Neural cell (in vitro differentiated cells): ENCODE results near the gene RSF1. TPM values are rescaled to one million over a fixed set of nuclear protein-coding genes. Genes with fewer than 3 reads are reported as not detected.

Experiments used
- H2AFZ ChIP-seq: fragments of 200-600, 300-800 bp; sonication (generic), shearing (Covaris generic); 2 replicates; pipeline ENCODE4 v1.6.0; 2014; ENCODE audit warnings: low read depth, mild to moderate bottlenecking, antibody characterized with exemption, low read length, moderate library complexity
- H3F3A ChIP-seq: fragments of 200-600 bp; shearing (Covaris generic); 2 replicates; pipeline ENCODE4 v1.6.1; 2016; ENCODE audit warnings: mild to moderate bottlenecking, moderate library complexity, mixed read lengths, antibody characterized with exemption, low read length; ENCODE audit not compliant: insufficient read depth, poor library complexity, severe bottlenecking
- H3K27ac ChIP-seq: fragments of 200-600, 300-800 bp; sonication (generic), shearing (Covaris generic); 2 replicates; pipeline ENCODE4 v1.5.1; 2014; ENCODE audit warnings: mild to moderate bottlenecking, low read length, moderate library complexity
- H3K27me3 ChIP-seq: fragments of 300-800, 200-600 bp; sonication (generic), shearing (Covaris generic); 2 replicates; pipeline ENCODE4 v1.6.0; 2014; ENCODE audit warnings: mild to moderate bottlenecking, low read depth, low read length, moderate library complexity; ENCODE audit not compliant: insufficient read depth
- H3K36me3 ChIP-seq: fragments of 300-800, 200-600 bp; sonication (generic), shearing (Covaris generic); 2 replicates; pipeline ENCODE4 v1.5.1; 2014; ENCODE audit warnings: mild to moderate bottlenecking, antibody characterized with exemption, low read length, moderate library complexity; ENCODE audit not compliant: insufficient read depth
- H3K4me2 ChIP-seq: fragments of 300-800, 200-600 bp; sonication (generic), shearing (Covaris generic); 2 replicates; pipeline ENCODE4 v1.6.0; 2014; ENCODE audit warnings: mild to moderate bottlenecking, low read length
- H3K4me3 ChIP-seq: fragments of 300-800, 200-600 bp; sonication (generic), shearing (Covaris generic); 2 replicates; pipeline ENCODE4 v1.5.1; 2014; ENCODE audit warnings: mild to moderate bottlenecking, low read length, moderate library complexity
- H3K79me2 ChIP-seq: fragments of 200-600 bp; shearing (Covaris generic); replicated peaks from 2 replicates; pipeline ENCODE4 v1.6.0; 2014; ENCODE audit warnings: mild to moderate bottlenecking, low read length, moderate library complexity; ENCODE audit not compliant: insufficient read depth
- H3K9ac ChIP-seq: fragments of 300-800, 200-600 bp; sonication (generic), shearing (Covaris generic); 2 replicates; pipeline ENCODE4 v1.6.1; 2016; ENCODE audit warnings: mild to moderate bottlenecking, low read length, mixed read lengths
- H3K9me2 ChIP-seq: fragments of 200-600 bp; shearing (Covaris generic); 2 replicates; pipeline ENCODE4 v1.6.1; 2016; ENCODE audit warnings: mild to moderate bottlenecking, low read length, mixed read lengths; ENCODE audit not compliant: insufficient read depth
- H3K9me3 ChIP-seq: fragments of 200-600, 300-800 bp; sonication (generic), shearing (Covaris generic); 2 replicates; pipeline ENCODE4 v1.6.1; 2016; ENCODE audit warnings: mild to moderate bottlenecking, mixed run types, low read length, moderate library complexity, mixed read lengths
- H4K20me1 ChIP-seq: fragments of 200-600 bp; shearing (Covaris generic); 2 replicates; pipeline ENCODE4 v1.6.1; 2016; ENCODE audit warnings: mild to moderate bottlenecking, mixed run types; ENCODE audit not compliant: insufficient read depth
- CTCF ChIP-seq: fragments of 450-650 bp; IDR thresholded peaks from 2 replicates; pipeline ENCODE4 v1.5.1; 2014; ENCODE audit warnings: antibody characterized with exemption, mild to moderate bottlenecking, moderate library complexity; ENCODE audit not compliant: poor library complexity, severe bottlenecking
- EP300 ChIP-seq: fragments of 450-650 bp; conservative IDR thresholded peaks from 2 replicates; pipeline ENCODE4 v1.6.1; 2014; ENCODE audit warnings: antibody characterized with exemption, mild to moderate bottlenecking, moderate library complexity; ENCODE audit not compliant: poor library complexity, severe bottlenecking
- EZH2 ChIP-seq: fragments of 200-600, 300-800 bp; shearing (Covaris generic), sonication (generic); IDR thresholded peaks from 2 replicates; pipeline ENCODE4 v1.6.1; 2014; ENCODE audit warnings: antibody characterized with exemption, low read length, borderline replicate concordance, mild to moderate bottlenecking; ENCODE audit not compliant: insufficient read depth, poor library complexity, severe bottlenecking
- MXI1 ChIP-seq: fragments of 450-650 bp; conservative IDR thresholded peaks from 2 replicates; pipeline ENCODE4 v1.6.1; 2014; ENCODE audit warnings: antibody characterized with exemption, mild to moderate bottlenecking; ENCODE audit not compliant: poor library complexity, severe bottlenecking
- POLR2AphosphoS5 ChIP-seq: IDR thresholded peaks from 2 replicates; pipeline ENCODE4 v1.6.1; 2012
- RAD21 ChIP-seq: fragments of 450-650 bp; conservative IDR thresholded peaks from 2 replicates; pipeline ENCODE4 v1.6.1; 2014; ENCODE audit warnings: antibody characterized with exemption, mild to moderate bottlenecking, moderate library complexity
- REST ChIP-seq: IDR thresholded peaks from 2 replicates; pipeline ENCODE4 v1.6.1; 2012; ENCODE audit warnings: borderline replicate concordance
- SMC3 ChIP-seq: fragments of 450-650 bp; conservative IDR thresholded peaks from 2 replicates; pipeline ENCODE4 v1.6.1; 2014; ENCODE audit warnings: antibody characterized with exemption, mild to moderate bottlenecking, moderate library complexity; ENCODE audit not compliant: poor library complexity
- TAF1 ChIP-seq: IDR thresholded peaks from 2 replicates; pipeline ENCODE4 v1.6.1; 2012; ENCODE audit warnings: low read depth
- polyA plus RNA-seq: library from polyadenylated mRNA; depleted of rRNA; stranded (reverse); fragments of >200 nt; gene quantifications from 2 replicates; pipeline ENCODE4 v1.2.3, GENCODE V29; 2014

The RSF1 gene
- polyA plus RNA-seq, 1 donor from 2014 or later, result 19.1 TPM

GRCh38 chr11:77669848-77670511 is 150.5 kb downstream of the RSF1 start:
- H3F3A ChIP-seq, result no peaks in the 10 kb centered on the region
- no peaks in the 10 kb centered on the region for H4K20me1 ChIP-seq
- H3K27me3 ChIP-seq, result no peaks in the 10 kb centered on the region
- H3K4me2 ChIP-seq, result no peak overlapping the region
- no peak overlapping the region for H2AFZ ChIP-seq
- H3K9me2 ChIP-seq, result no peaks in the 10 kb centered on the region
- H3K9ac ChIP-seq, result no peak overlapping the region
- TF ChIP-seq TAF1, result no peak
- no peak for TF ChIP-seq POLR2AphosphoS5
- no peaks in the 10 kb centered on the region for H3K36me3 ChIP-seq
- no peak overlapping the region for H3K4me3 ChIP-seq
- no peaks in the 10 kb centered on the region for H3K9me3 ChIP-seq
- H3K79me2 ChIP-seq, result no peaks in the 10 kb centered on the region
- no peak overlapping the region for H3K27ac ChIP-seq

DNA sequence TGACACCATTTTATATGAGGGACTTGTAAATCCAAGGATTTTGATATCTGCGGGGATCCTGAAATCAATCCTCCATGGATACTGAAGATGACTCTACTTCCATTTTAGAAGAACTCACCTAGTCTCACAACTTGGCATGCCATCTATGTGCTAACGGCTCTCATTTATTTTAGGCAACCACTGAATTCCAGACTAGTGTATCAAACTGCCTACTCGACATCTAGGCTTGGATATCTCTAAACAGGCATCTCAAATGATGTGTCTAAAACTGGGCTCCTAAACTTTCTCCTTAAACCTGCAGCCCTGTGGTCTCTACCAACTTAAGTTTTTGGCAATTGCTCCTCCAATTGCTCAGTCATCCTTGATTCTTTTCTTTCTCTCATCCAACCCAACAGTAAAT is 151.8 kb downstream of the RSF1 start:
- TF ChIP-seq EZH2 (no peak), REST (no peak), SMC3 (no peak), RAD21 (no peak), TAF1 (no peak), POLR2AphosphoS5 (no peak), EP300 (no peak), CTCF (no peak), MXI1 (no peak)
- no peaks in the 10 kb centered on the region for H3K36me3 ChIP-seq
- no peak overlapping the region for H3K4me3 ChIP-seq
- no peaks in the 10 kb centered on the region for H3K9me2 ChIP-seq
- H3K27ac ChIP-seq, result no peak overlapping the region
- H3K79me2 ChIP-seq, result no peaks in the 10 kb centered on the region
- H4K20me1 ChIP-seq, result no peaks in the 10 kb centered on the region
- no peaks in the 10 kb centered on the region for H3F3A ChIP-seq
- no peaks in the 10 kb centered on the region for H3K27me3 ChIP-seq
- H3K9ac ChIP-seq, result no peak overlapping the region
- H3K9me3 ChIP-seq, result no peaks in the 10 kb centered on the region
- H2AFZ ChIP-seq, result no peak overlapping the region
- no peak overlapping the region for H3K4me2 ChIP-seq
